ENCODE measurements around the gene ECM2. TPM values are rescaled to one million over a fixed set of nuclear protein-coding genes. Genes with fewer than 3 reads are reported as not detected.
A peak's percentile ranks its signal among the peaks of the same experiment; 100 is the strongest.

ECM2 gene
- total and polyA plus RNA-seq, 8 donors: 3.8 to 51.2 (median 41.3) TPM

DNA sequence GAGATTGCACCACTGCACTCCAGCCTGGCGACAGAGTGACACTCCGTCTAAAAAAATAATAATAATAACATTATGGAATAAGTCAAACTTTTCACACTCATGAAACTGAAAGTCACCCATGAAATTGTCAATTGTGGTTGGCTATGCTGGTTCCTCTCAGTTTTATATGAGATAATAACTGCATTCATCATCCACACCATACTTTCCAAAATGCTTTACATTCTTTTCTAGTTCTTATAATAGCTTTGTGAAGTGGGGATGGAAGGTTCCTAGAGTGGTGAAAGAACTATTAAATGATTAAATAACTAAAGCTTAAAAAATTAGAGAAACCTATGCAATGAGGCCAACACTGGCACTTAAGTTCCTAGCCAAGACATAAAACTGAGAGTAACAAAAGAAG lies 40.9 kb downstream of the ECM2 start:
- TF ChIP-seq, protein P1, sequence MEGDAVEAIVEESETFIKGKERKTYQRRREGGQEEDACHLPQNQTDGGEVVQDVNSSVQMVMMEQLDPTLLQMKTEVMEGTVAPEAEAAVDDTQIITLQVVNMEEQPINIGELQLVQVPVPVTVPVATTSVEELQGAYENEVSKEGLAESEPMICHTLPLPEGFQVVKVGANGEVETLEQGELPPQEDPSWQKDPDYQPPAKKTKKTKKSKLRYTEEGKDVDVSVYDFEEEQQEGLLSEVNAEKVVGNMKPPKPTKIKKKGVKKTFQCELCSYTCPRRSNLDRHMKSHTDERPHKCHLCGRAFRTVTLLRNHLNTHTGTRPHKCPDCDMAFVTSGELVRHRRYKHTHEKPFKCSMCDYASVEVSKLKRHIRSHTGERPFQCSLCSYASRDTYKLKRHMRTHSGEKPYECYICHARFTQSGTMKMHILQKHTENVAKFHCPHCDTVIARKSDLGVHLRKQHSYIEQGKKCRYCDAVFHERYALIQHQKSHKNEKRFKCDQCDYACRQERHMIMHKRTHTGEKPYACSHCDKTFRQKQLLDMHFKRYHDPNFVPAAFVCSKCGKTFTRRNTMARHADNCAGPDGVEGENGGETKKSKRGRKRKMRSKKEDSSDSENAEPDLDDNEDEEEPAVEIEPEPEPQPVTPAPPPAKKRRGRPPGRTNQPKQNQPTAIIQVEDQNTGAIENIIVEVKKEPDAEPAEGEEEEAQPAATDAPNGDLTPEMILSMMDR (IDR thresholded peaks at IDR 0.05): no peak
- no peaks in the 10 kb centered on the region for H3K36me3 ChIP-seq
- no peak overlapping the region for H3K27ac ChIP-seq
- ATAC-seq: no peak
- intact Hi-C loops (cut with DNase I): no loop called here
- no peaks in the 10 kb centered on the region for H3K27me3 ChIP-seq
- no peaks in the 10 kb centered on the region for H3K4me1 ChIP-seq
- no peaks in the 10 kb centered on the region for H3K9me3 ChIP-seq
- no peak for DNase-seq
- H3K4me3 ChIP-seq: no peak overlapping the region

DNA sequence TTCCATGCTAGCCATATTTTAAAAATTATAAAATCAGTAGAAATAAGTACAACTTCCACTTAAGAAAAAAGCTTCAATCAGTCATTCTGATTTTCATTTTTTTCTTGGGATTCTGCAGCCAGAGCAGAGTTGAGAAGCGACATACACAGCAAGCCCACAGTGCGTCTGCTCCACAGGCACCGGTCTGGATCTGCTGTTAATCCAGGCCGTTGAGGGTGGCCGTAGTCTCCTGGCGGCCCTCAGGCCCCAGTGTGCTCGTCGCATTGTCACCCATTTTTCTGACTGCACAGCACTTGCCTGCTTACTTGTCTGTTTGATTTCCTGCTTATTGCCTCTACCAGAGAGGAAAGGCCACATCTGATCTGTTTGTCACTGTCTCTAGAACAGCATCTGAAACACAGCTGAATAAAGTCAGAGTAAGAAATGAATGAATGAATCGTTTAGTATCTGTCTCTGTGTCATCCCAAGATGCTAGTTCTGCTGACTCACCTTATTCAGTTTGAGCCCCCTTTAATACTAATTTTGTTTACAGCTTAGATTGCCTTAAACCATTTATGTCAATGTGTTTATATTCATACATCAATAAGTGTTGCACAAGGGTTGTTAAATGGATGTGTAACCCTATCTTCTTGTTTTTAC lies 41.9 kb downstream of the ECM2 start:
- TF ChIP-seq, protein P1 (IDR thresholded peaks at IDR 0.05): no peak
- Histone ChIP-seq H3K4me3 (no peak overlapping the region), H3K27me3 (no peaks in the 10 kb centered on the region), H3K27ac (no peak overlapping the region), H3K9me3 (no peaks in the 10 kb centered on the region), H3K4me1 (no peaks in the 10 kb centered on the region), H3K36me3 (no peaks in the 10 kb centered on the region)
- DNase-seq (no peak), ATAC-seq (no peak)
- intact Hi-C loops (cut with DNase I): no loop called here

DNA sequence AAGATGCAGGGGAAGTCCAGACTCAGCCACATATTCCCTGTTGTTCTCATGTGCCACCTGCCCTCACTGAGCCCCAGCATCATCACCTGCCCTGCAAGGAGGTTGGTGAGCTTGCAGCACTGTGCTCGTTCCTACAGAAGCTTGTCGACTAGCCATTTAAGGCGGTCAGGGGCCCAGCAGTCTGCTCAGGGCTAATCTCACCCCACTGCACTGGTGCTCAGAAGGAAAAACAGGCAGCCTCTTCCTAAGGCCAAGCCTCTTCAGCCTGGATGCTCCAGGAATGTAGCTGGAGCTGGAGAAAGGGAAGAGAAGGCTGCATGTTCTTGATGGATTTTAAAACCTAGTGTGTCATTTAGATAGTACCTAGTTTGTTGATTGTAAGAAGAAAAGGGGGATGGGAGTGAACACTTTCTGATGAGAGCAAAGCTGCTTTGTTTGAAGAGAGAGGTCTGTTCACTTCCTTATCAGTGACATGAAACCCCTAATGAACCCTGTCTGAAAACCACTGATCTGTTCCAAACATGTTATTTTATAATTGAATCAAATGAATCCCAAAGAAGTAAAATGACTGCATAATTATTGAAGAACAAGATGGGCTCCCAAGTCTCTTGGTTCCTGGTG lies 42.9 kb downstream of the ECM2 start:
- H3K4me1 ChIP-seq: no peaks in the 10 kb centered on the region
- H3K27ac ChIP-seq: no peak overlapping the region
- H3K9me3 ChIP-seq: no peaks in the 10 kb centered on the region
- TF ChIP-seq, protein P1 (IDR thresholded peaks at IDR 0.05): no peak
- DNase-seq (no peak), ATAC-seq (no peak)
- no peak overlapping the region for H3K4me3 ChIP-seq
- no peaks in the 10 kb centered on the region for H3K27me3 ChIP-seq
- intact Hi-C loops (cut with DNase I): no loop called here
- H3K36me3 ChIP-seq: no peaks in the 10 kb centered on the region

DNA sequence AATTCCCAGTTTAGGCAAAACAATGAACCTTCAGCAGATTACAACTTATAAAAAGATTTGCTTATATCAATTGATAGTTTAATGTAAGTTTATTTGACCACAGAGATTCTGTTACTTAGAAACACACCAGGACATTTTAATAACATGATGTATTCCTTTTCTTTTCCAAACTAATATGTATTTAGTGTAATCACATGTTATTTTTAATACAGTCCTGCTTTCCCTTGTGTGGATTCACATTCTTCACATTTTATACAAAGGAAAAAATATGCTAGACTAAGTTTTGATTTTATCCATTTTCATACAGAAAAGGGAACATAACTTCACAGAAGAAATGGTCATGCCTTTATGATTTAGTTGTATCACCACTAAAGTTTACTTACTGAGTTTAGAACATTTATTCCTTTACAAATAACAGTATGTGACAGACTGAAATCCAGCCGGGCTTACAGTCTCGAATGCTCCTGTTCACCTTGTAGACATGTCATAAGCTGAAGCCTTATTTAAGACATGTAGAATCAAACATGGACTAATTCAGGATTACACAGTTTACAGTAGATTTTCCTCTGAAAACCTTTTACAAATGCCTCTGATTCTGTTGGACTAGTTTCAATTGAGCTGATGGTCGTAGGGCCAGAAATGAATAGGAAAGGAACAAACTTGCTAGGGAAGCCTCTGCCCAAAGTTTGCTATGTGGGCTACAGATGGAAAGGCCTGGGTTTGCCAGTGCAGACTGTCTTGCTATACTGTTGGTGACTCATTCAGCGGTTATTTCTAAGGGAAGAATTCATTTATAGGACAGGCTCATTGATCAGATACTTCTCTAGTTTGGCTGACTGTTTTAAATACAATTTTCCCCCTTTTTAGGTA lies 46.9 kb downstream of the ECM2 start:
- no peak for ATAC-seq
- intact Hi-C loops (cut with DNase I): no loop called here
- Histone ChIP-seq H3K4me1 (no peaks in the 10 kb centered on the region), H3K27ac (peak overlapping the region in 1 of 2 donors; percentile 41), H3K4me3 (no peak overlapping the region), H3K9me3 (no peaks in the 10 kb centered on the region), H3K36me3 (no peaks in the 10 kb centered on the region), H3K27me3 (no peaks in the 10 kb centered on the region)
- TF ChIP-seq, protein P1 (IDR thresholded peaks at IDR 0.05): no peak
- no peak for DNase-seq

DNA sequence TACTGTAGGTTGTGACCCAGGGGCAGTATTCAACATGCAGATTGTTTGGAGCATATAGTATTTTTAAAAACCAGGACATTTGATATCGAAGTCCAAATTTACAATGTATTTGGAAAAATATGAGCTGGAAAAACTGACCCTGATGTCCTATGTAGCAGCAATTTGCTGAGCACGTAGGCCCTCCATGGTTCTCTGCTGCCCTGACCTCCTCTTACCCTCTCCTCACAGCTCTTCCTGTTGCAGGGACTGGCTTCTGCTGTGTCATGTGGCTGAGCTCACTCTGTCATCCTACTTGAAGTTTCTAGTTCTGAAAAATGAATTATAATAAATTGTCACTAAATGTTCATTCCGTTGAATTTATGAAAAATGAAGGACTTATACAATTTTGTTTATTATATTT lies 49.4 kb downstream of the ECM2 start:
- intact Hi-C loops (cut with DNase I): no loop called here
- Histone ChIP-seq H3K36me3 (no peaks in the 10 kb centered on the region), H3K27ac (no peak overlapping the region), H3K9me3 (no peaks in the 10 kb centered on the region), H3K4me1 (no peaks in the 10 kb centered on the region), H3K27me3 (no peaks in the 10 kb centered on the region), H3K4me3 (no peak overlapping the region)
- no peak for DNase-seq
- TF ChIP-seq, protein P1 (IDR thresholded peaks at IDR 0.05): no peak
- no peak for ATAC-seq

Measured in left lung (tissue), 10 donors.